ENCODE data around the gene ITGAX.

- no peak for TF ChIP-seq CTCF (IDR thresholded peaks at IDR 0.05; ENCODE audit: insufficient read depth, low read length, poor library complexity, severe bottlenecking)
- no peak for TF ChIP-seq EZH2phosphoT487 (conservative IDR thresholded peaks at IDR 0.05; ENCODE audit: low read length)
Observed at GRCh38 chr16:31402687-31403086, 47.7 kb downstream of the ITGAX start.
